ENCODE data around the gene MYO7A.
A peak's percentile ranks its signal among the peaks of the same experiment; 100 is the strongest.

MYO7A gene

DNA sequence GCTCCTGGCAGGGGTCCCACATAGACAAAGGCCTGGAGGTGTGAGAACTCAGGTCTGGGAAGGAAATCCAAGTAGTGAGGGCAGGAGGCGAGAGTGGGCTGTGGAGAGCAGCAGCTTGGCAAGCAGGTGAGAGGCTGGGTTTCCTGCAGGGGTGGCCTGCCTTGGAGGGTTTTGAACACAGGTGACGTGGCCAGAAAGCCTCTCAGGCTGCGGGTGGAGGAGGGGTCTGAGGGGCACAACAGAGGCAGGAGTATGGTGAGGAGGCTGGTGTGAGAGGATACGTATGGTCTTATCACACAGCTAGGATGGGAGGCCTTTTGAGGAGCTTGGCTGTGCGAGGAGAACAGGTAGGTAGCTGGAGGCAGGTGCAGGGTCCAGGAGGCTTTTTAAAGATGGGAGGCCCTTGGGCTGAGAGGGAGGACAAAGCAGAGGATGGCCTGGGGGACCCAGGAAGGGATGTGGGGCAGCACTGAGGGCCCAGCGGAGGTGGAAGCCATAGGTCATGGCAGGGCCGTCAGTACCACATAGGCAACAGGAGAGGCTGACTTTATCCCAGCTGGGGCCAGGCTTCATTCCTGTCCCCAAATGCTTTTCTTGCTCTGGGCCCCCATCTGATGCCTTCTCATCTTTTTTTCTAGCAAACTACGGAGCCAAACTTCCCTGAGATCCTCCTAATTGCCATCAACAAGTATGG, 84.4 kb downstream of the MYO7A start:
- no peak for FAIRE-seq
- no peak for DNase-seq (ENCODE audit: low spot score)

DNA sequence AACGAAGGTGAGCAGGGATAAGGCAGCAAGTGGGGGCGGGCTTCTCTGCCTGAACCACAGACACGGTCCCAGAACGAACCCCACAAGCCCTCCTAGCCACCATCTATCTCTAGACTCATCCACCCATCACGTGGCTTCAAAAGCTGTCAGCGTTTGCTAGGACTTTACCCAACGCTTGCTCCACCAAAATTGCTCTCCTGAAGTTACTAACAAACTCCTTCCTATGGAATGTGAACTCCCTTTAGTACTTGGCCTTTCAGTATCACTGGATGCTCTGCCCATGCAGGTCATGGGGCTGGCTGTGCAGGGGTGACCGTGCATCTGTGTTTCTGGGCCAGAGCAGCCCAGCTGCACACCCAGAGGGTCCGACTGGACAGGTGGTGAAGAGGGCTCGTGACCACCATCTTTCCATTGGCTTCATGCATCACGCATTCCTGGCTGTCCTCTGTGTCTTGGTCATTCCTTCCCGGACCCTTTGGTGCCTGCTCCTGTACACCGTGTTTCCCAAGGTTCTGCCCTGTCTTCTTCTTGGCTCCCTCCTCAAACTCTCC, 85.1 kb downstream of the MYO7A start:
- no peak for FAIRE-seq

DNA sequence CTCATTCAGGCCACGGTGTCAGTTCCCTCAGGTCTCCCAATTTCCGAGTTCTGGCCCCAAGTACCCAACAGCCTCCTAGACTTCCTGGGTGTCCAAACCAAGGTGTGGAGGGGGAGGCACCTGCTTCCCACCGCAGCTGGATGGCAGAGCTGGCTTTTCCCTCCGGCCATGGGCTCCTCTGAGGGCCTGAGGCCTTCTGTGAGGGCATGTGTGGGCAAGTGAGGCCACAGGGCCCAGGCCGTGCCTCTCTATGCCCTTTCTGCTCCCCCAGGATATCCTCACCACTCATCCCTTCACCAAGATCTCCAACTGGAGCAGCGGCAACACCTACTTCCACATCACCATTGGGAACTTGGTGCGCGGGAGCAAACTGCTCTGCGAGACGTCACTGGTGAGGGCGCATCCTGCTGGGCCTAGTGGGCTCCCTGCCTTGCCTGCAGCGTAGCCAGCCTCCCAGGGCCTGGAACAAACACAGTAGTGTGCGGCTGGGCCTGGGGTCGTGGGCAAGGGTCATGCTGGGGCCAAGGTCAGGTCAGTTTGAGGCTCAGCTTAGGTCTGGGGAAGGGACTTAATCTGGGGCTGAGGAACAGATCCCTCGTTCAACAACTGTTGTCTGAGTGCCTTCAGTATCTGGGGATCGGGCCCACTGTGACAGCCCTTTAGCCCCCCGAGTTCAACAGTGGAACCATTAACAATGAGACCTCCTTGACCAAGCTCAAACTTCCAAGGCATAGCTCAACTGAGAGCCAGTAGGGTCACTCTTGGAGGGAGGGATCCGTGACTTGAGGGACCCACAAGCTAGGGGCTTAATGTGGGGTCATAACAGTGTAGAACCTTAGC, 85.8 kb downstream of the MYO7A start:
- DNase-seq (ENCODE audit: low spot score), result no peak
- FAIRE-seq, result no peak

More for the DNA sequence above, 85.1 kb downstream of the MYO7A start:
- DNase-seq (ENCODE audit: low spot score), result no peak

DNA sequence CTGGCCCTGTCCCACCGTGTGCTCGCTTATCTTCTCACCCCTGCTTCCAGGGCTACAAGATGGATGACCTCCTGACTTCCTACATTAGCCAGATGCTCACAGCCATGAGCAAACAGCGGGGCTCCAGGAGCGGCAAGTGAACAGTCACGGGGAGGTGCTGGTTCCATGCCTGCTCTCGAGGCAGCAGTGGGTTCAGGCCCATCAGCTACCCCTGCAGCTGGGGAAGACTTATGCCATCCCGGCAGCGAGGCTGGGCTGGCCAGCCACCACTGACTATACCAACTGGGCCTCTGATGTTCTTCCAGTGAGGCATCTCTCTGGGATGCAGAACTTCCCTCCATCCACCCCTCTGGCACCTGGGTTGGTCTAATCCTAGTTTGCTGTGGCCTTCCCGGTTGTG, 86.5 kb downstream of the MYO7A start:
- FAIRE-seq, result no peak
- no peak for DNase-seq (ENCODE audit: low spot score)

DNA sequence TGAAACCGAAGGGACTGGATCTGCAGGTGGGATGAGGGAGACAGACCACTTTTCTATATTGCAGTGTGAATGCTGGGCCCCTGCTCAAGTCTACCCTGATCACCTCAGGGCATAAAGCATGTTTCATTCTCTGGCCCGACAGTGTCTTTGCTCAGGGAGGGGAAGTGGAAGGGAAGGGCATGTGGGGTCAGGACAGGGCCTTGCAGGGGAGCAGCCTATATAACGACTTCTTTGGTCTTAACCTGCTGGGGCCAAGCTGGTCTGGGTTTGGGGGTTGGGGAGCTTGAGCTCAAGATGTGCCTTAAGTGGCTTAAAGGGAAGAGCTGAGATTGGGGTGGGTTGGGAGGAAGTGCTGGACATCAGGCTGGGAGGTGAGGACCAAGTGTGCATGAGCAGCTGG, 87.1 kb downstream of the MYO7A start:
- no peak for DNase-seq (ENCODE audit: low spot score)
- FAIRE-seq, result no peak

DNA sequence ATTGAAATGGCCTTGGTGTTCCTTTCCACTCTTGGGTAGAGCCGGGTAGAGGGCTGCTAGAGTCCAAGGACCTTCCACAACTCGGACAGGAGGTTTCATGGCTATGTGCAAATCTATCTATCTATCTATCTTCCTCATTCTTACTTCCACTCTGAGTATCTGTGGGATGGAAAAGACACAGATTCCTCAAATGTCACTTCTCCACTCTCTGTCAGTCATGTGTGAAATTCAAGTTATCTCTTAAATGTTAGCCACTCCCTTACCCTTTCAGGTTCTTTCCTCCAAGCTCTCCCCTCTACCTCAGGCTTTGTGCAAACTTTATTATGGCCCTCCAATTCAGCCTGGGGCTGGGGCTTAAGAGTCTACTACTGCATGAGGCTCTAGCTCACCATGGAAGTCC, 89.1 kb downstream of the MYO7A start:
- DNase-seq (ENCODE audit: low spot score) (no peak), FAIRE-seq (no peak)

DNA sequence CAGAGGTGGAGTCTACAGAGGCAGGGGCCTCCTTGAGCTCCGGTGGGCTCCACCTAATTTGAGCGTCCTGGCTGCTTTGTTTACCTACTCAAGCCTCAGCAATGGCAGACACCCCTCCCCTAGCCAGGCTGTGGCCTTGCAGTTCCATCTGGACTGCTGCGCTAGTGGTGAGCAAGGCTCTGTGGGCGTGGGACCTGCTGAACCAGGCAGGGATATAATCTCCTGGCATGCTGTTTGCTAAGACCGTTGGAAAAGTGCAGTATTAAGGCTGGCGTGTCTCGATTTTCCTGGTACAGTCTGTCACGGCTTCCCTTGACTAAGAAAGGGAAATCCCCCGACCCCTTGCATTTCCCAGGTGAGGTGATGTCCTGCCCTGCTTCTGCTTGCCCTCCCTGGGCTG, 95.8 kb downstream of the MYO7A start:
- FAIRE-seq (no peak), DNase-seq (ENCODE audit: low spot score) (no peak)

DNA sequence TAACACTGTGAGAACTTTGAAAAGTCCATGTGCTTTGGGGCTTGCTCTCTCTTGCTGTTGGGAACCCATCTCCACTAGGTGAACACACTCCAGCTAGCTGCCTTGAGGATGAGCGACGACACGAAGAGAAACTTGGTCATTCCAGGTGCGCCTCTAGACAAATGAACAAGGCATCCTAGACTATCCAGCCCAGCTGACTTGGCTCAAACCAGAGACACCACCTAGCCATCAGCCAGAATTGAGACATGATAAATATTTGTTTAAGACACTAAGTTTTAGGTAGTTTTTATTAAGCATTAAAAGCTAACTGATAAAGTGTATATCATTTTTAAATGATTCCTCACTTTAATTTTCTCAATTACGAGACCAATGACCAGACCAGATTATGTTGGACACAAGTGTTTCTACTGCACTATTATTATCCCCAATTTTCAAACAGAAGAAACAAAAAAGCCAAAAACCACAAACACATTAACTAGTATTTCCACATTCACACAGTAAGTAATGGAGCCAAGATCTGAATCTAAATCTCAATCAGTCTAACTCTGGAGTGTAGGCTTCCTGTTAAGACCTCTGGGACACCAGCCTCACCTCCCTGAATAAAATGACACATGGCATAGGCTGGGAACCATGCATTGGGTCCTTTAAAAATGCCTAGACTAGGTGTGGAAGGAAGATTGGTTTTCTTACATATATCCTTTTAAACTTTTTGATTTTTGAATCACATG, 103.0 kb downstream of the MYO7A start:
- DNase-seq (ENCODE audit: low spot score) (no peak), FAIRE-seq (no peak)

DNA sequence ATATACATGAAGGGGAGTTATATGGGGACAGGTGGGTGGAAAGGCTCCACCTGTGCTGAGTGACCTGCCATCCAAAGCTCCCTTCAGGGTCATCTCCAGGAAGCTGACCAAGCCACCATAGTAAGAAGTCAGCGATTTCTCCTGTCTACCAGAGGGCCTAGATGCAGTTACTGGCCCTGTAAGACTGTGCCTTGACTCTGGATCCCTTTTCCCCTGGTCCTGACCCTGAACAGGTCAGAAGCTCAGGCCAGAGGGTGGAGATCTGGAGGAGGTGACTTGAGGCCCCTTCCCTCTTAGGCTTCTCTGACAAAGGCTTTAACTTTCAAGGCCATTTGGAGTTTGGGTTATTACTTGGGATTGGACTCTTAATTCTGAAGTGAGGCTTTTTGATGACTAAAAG, 103.8 kb downstream of the MYO7A start:
- no peak for FAIRE-seq
- DNase-seq (ENCODE audit: low spot score), result no peak

DNA sequence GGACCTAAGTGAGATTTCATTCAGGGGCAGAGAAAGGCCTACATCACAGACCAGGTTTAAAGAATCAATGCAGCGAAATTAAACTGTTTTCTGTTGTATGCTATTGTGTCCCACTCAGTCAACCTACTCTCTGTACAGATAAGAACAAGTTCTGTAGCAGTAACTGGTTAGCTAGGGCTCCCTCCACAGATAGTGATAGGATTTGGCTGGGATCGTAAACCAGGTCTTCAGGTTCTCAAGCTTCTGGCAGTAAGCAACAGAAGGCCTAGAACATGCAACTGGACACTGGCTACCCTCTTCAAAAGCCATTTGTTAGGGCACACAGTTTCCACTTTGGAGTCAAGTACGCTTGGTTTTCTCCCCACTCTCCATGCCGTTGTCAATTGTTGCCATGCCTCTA, 104.2 kb downstream of the MYO7A start:
- no peak for FAIRE-seq

DNA sequence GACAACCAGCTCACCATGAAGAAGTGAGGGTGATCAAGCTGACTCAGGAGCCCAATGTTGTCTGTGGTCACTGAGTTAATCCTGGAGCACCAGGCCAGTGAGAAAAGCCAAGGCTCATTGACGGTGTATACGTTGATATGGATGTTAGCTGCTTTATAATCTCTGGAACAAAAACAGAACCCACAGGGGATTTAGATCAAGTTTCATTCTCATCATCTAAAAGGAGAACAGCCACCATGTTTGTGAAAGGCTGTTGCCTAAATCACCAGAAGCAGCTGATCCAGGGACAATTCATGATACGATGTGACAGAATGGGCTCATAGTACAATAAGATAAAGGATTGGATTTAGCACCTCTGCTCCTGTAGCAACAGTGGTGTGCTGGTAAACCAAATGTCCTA, 105.0 kb downstream of the MYO7A start:
- DNase-seq (ENCODE audit: low spot score), result no peak
- FAIRE-seq, result no peak

More for the DNA sequence above, 104.2 kb downstream of the MYO7A start:
- no peak for DNase-seq (ENCODE audit: low spot score)

DNA sequence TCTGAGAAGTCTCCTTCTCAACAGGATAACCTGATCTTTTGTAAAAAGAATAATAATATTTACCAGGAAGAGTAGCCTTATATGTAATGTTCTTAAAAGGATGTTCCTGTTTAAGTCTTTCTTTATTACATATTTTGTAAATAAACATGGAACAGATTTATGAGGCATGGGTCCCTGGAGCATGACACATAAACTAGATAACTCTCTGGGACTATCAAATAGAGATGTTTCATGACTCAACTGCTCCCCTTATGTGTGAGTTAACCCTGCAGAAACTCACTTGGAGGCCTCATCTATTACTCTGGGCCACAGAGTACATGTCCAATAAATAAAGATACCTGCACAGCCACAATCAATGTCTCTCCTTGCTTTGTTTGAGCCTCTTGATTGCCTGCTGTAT, 108.9 kb downstream of the MYO7A start:
- no peak for DNase-seq (ENCODE audit: low spot score)
- FAIRE-seq, result no peak

DNA sequence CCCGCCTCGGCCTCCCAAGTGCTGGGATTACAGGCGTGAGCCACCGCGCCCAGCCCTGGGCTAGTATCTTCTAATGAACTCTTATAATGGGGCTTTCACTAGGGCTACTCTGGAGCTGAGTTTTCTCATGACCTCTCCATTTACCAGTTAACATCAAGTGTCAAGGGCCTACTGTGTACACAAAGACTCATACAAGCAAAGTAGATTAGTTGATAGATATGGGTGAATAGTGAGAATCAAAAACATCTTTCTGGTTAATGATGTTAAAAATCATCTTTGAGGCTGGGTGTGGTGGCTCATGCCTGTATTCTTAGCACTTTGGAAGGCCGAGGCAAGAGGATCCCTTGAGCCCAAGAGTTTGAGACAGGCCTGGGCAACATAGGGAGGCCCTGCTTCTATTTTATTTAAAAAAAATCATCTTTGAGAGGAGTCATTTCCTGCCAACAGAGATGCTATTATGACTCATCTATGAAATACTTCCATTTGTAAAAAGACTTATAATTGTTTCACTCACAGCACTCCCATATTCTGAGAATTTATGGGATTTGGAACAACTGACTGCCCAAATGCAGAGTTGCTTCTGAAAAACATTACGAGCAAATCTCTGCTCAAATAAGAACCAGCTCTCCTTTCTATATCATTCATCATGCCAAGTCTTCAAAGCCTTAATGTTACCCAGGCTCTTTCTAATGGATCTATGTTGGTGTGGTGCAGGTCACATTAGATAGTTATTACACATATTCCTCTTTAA, 116.4 kb downstream of the MYO7A start:
- DNase-seq (ENCODE audit: low spot score) (peak; percentile 58), FAIRE-seq (peak; percentile 40)

DNA sequence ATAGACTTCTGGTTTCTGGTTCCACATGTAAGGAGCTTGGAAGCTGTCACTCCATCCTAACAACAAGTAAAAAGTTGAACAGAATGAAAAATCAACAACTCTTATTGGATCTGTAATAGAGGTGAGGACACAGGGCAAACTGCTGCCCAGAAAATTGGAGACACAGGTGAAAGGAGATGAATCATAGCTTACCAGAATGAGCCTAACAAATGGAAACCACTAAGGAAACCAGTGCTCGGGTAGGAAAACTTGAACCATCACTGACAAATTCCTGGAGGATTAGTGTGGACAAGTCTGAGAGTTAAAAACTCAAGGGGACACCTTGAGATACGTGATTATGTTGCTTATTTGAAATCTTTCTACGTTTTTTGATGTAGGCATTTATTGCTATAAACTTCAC, 121.4 kb downstream of the MYO7A start:
- DNase-seq (ENCODE audit: low spot score), result peak; percentile 63
- FAIRE-seq, result no peak

DNA sequence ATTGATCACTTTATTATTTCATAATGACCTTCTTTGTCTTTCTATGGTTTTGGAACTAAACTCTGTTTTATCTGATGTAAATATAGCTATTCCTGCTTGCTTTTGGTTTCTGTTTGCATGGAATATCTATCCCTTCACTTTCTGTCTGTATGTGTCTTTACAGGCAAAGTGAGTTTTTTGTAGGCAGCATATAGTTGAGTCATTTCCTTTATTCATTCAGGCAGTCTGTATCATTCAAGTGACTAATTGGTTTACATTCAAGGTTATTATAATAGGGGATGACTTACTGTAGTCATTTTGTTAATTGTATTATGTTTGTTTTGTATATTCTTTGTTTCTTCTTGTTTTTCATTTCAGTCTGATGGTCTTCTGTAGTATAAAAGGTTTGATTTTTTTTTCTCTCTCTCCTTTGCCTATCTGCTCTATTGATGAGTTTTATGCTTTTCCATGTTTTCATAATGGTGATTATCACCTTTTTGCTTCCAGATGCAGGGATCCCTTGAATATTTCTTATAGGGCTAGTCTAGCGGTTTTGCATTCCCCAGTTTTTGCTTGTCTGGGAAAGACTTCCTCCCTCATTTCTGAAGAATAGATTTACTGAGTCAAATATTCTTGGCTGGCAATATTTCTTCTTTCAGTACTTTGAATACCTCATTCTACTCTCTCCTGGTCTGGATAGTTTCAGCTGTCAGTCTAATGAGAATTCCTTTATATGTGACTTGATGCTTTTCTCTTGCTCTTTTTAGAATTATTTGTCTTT, 123.0 kb downstream of the MYO7A start:
- DNase-seq (ENCODE audit: low spot score) (no peak), FAIRE-seq (no peak)

DNA sequence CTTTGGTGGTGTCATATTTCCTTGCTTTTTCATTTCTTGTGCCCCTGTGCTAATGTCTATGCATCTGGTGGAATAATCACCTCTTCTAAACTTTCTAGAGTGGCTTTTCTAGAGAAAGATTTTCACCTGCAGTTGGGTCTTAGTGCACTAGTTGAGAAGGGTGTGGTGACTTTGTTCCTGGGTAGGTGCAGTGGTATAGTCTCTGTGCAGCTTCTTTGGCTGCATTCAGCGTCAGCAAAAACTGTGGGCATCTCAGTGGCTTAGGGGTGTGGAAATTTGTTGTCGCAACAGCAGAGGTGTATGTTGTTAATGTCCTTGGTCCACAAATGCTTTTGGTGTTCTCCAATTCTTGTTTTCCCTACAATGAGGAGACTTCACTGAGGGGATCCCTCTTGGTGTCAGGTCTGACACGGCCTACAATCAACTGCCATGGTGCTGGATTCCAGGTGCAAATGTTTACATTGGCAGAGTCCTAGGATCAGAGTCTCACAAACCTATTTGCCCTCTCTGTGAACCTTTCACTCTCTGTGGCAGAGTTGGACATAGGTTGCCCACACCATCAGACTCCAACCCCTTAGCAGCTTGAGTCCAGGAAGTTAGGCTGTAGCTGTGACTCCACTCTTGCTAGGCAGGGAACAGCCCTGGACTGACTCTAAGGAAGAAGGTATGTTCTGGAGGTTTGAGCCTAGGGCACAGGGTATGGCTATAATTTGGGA, 124.7 kb downstream of the MYO7A start:
- DNase-seq (ENCODE audit: low spot score) (no peak), FAIRE-seq (no peak)

DNA sequence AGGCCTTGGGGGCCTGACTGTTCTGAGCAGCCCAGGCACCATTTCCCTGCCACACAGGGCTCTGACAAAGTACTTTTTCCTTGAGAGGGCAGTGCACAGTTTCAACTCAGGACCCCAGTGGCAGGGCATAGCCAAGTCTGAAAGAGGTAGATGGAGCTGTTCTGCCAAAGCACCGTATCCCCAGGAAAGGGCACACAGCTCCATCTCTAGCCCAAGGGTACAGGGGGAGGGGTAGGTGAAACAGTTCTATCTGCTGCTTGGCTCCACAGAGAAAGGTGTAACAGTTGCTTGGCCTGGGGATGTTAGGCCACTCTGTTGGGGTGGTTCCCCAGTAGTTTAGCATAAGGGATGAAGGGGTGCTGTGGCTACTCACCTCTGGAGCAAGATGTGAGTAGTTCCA, 125.6 kb downstream of the MYO7A start:
- no peak for DNase-seq (ENCODE audit: low spot score)
- peak; percentile 40 for FAIRE-seq

DNA sequence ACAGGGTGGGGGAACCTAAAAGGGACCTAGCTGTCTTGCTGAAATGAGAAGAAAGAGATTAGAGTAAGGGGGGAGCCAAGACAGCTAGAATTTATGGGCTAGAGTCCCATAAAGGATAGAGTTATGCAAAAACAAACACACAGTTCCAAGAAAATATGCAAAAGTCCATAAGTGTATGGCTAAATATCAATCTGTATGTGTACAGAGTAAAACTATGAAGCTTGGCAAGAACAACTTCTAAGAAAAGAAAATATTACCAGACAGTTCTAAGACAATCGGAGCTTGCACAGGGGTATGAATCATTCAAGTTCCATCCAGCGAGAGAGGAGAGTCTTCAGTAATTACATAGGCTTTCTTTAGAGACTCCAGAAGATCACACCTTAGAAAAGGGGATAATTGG, 131.6 kb downstream of the MYO7A start:
- DNase-seq (ENCODE audit: low spot score), result no peak
- FAIRE-seq, result no peak

DNA sequence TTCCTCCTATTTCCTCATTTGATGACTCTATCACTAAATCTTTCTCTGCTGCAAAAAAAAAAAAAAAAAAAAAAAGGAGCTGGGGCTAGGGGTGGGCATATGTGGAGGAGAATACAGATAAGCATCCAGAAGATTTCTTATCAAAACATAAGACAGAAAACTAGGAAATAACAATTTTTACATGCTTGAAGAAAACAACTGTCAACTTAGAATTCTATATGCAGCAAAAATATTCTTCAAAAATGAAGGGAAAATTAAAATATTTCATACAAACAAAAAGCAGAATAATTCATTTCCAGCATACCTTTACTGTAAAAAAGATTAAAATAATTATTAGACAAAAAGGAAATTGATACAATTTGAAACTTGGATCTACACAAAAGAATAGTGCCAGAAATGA, 134.8 kb downstream of the MYO7A start:
- FAIRE-seq (no peak), DNase-seq (ENCODE audit: low spot score) (no peak)
